ENCODE results near the gene CACNA1E. TPM values are rescaled to one million over a fixed set of nuclear protein-coding genes. Genes with fewer than 3 reads are reported as not detected.

CACNA1E gene
- total and polyA plus RNA-seq, 2 experiments from 2014 or later, result 0.32 to 1.1 TPM

GRCh38 chr1:181662606-181663005 lies 179.3 kb downstream of the CACNA1E start:
- Histone ChIP-seq H3K27me3 (ENCODE audit: insufficient read depth) (no peaks in the 10 kb centered on the region), H3K79me2 (replicated peaks; ENCODE audit: insufficient read depth) (no peaks in the 10 kb centered on the region), H4K20me1 (replicated peaks; ENCODE audit: insufficient read depth) (no peaks in the 10 kb centered on the region), H3K4me3 (no peak overlapping the region), H3K9me2 (ENCODE audit: insufficient read depth) (no peaks in the 10 kb centered on the region; the same call in 1 of the 2 replicates), H3F3A (replicated peaks; ENCODE audit: low read depth) (no peaks in the 10 kb centered on the region), H3K4me2 (no peak overlapping the region), H2AFZ (no peak overlapping the region), H3K27ac (ENCODE audit: low read depth) (no peak overlapping the region), H3K36me3 (ENCODE audit: insufficient read depth) (no peaks in the 10 kb centered on the region), H3K4me1 (ENCODE audit: insufficient read depth) (no peaks in the 10 kb centered on the region; the same call in 1 of the 2 replicates)
- TF ChIP-seq POLR2AphosphoS5 (IDR thresholded peaks at IDR 0.05; ENCODE audit: low read depth), result no peak
- no peak for TF ChIP-seq ZNF462 (CRISPR knock-in tag; IDR thresholded peaks at IDR 0.05)
- no peak for TF ChIP-seq CREB1 (CRISPR knock-in tag; IDR thresholded peaks at IDR 0.05; ENCODE audit: low read depth)
- H3K36me3 Mint-ChIP-seq (ENCODE audit: low read depth), result no peaks in the 10 kb centered on the region
- no peak overlapping the region for H3K4me3 Mint-ChIP-seq
- no peaks in the 10 kb centered on the region for H3K9me3 Mint-ChIP-seq
- no peak for DNase-seq (ENCODE audit: low spot score)
- H3K27me3 Mint-ChIP-seq (ENCODE audit: insufficient read depth, low read depth, poor library complexity), result no peaks in the 10 kb centered on the region
- peaks cover 12% of the 10 kb centered on the region; the same call in 2 of the 3 replicates for H3K4me1 Mint-ChIP-seq
- ATAC-seq, result peak; percentile 78
- H3K27ac Mint-ChIP-seq, result no peak overlapping the region

- Mint-ChIP-seq H3K4me3 (no peak overlapping the region), H3K27me3 (ENCODE audit: insufficient read depth, low read depth, poor library complexity) (no peaks in the 10 kb centered on the region), H3K4me1 (peaks cover 12% of the 10 kb centered on the region; the same call in 2 of the 3 replicates), H3K9me3 (no peaks in the 10 kb centered on the region), H3K27ac (no peak overlapping the region), H3K36me3 (ENCODE audit: low read depth) (no peaks in the 10 kb centered on the region)
- Histone ChIP-seq H4K20me1 (replicated peaks; ENCODE audit: insufficient read depth) (no peaks in the 10 kb centered on the region), H3K36me3 (ENCODE audit: insufficient read depth) (no peaks in the 10 kb centered on the region), H3K4me1 (ENCODE audit: insufficient read depth) (no peaks in the 10 kb centered on the region), H3F3A (replicated peaks; ENCODE audit: low read depth) (no peaks in the 10 kb centered on the region), H3K27ac (ENCODE audit: low read depth) (no peak overlapping the region), H3K9me2 (ENCODE audit: insufficient read depth) (no peaks in the 10 kb centered on the region; the same call in 1 of the 2 replicates), H2AFZ (no peak overlapping the region), H3K4me2 (no peak overlapping the region), H3K27me3 (ENCODE audit: insufficient read depth) (no peaks in the 10 kb centered on the region), H3K79me2 (replicated peaks; ENCODE audit: insufficient read depth) (no peaks in the 10 kb centered on the region), H3K4me3 (no peak overlapping the region)
- no peak for DNase-seq (ENCODE audit: low spot score)
- no peak for ATAC-seq
- TF ChIP-seq ZNF331 (CRISPR knock-in tag; IDR thresholded peaks at IDR 0.05; ENCODE audit: low read depth) (no peak), EZH2 (IDR thresholded peaks at IDR 0.05; ENCODE audit: low read depth, unreplicated experiment) (no peak), CTCF (conservative IDR thresholded peaks at IDR 0.05; ENCODE audit: low read depth in 2 of 2) (no peak), REST (IDR thresholded peaks at IDR 0.05; ENCODE audit: unreplicated experiment) (no peak), NANOG (IDR thresholded peaks at IDR 0.05; ENCODE audit: borderline replicate concordance) (no peak), POLR2AphosphoS5 (IDR thresholded peaks at IDR 0.05; ENCODE audit: low read depth) (no peak), ETS1 (IDR thresholded peaks at IDR 0.05) (no peak)
Measured at GRCh38 chr1:181664543-181664942, 181.2 kb downstream of the CACNA1E start.
